ENCODE data around the gene SCN3B. TPM values are rescaled to one million over a fixed set of nuclear protein-coding genes. Genes with fewer than 3 reads are reported as not detected.

SCN3B gene
- polyA plus RNA-seq, 1 donor (not counting 4 experiments of a cell fraction or from before 2014, with no cell fraction given): 0.08 TPM

GRCh38 chr11:123671534-123671933 is 17.1 kb upstream of the SCN3B start:
- DNase-seq (ENCODE audit: low read depth, low spot score): no peak
- Histone ChIP-seq H3K9me3 (ENCODE audit: control insufficient read depth, low read depth, low read length) (no peaks in the 10 kb centered on the region), H3K4me2 (ENCODE audit: control insufficient read depth, extremely low read depth, insufficient read depth, low read depth, low read length) (no peak overlapping the region), H3K4me3 (ENCODE audit: control insufficient read depth in 2 of 3, extremely low read depth in 1 of 3, insufficient read depth in 2 of 3, low read depth in 1 of 3, low read length in 3 of 3) (no peak overlapping the region), H2AFZ (ENCODE audit: control insufficient read depth, low read length) (no peak overlapping the region), H3K79me2 (ENCODE audit: control insufficient read depth, insufficient read depth, low read length) (no peaks in the 10 kb centered on the region), H3K9me1 (ENCODE audit: control insufficient read depth, extremely low read depth, insufficient read depth, low read length) (no peaks in the 10 kb centered on the region), H3K27ac (ENCODE audit: control insufficient read depth, insufficient read depth, low read length) (no peak overlapping the region), H3K27me3 (ENCODE audit: control insufficient read depth, extremely low read depth, insufficient read depth, low read length) (peaks cover 3% of the 10 kb centered on the region), H3K4me1 (ENCODE audit: control insufficient read depth, extremely low read depth, insufficient read depth, low read length) (no peaks in the 10 kb centered on the region), H3K9ac (ENCODE audit: control insufficient read depth, extremely low read depth, insufficient read depth, low read length) (no peak overlapping the region), H3K36me3 (ENCODE audit: control insufficient read depth in 2 of 2, extremely low read depth in 1 of 2, insufficient read depth in 2 of 2, low read length in 2 of 2) (no peaks in the 10 kb centered on the region), H4K20me1 (ENCODE audit: control insufficient read depth, extremely low read depth, insufficient read depth, low read length) (no peaks in the 10 kb centered on the region)
- dilution Hi-C loops (cut with MboI; ENCODE audit: extremely low pct_ligation_motif_present, low sequenced_read_pairs): no loop called here
- no peak for FAIRE-seq
- TF ChIP-seq, protein P1, sequence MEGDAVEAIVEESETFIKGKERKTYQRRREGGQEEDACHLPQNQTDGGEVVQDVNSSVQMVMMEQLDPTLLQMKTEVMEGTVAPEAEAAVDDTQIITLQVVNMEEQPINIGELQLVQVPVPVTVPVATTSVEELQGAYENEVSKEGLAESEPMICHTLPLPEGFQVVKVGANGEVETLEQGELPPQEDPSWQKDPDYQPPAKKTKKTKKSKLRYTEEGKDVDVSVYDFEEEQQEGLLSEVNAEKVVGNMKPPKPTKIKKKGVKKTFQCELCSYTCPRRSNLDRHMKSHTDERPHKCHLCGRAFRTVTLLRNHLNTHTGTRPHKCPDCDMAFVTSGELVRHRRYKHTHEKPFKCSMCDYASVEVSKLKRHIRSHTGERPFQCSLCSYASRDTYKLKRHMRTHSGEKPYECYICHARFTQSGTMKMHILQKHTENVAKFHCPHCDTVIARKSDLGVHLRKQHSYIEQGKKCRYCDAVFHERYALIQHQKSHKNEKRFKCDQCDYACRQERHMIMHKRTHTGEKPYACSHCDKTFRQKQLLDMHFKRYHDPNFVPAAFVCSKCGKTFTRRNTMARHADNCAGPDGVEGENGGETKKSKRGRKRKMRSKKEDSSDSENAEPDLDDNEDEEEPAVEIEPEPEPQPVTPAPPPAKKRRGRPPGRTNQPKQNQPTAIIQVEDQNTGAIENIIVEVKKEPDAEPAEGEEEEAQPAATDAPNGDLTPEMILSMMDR (optimal IDR thresholded peaks at IDR 0.05 in 1 of 3, IDR thresholded peaks at IDR 0.05 in 1 of 3, conservative IDR thresholded peaks at IDR 0.05 in 1 of 3; ENCODE audit: extremely low read depth in 1 of 3, insufficient read depth in 2 of 3, low read length in 3 of 3): no peak
- no peak for TF ChIP-seq EZH2 (IDR thresholded peaks at IDR 0.05; ENCODE audit: low read length)

DNA sequence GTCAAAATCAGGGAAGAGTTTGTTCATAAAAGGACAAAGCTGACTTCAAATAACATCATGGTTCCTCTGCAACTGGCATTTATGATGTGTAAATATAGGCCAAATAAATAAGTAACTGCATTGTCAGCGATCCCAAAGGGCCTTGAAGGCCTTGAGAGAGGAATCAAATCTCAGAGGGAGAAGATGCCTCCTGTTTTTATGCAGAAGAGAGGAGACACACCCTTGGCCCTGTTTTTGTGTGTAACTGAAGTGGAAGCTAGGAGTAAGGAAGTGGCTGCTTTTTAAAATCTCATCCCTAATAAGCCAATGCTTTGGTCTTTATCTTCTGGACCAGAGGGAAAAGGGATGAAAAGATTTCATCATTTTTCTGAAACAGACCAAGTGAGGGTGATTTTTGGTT is 15.7 kb upstream of the SCN3B start:
- H3K9ac ChIP-seq (ENCODE audit: control insufficient read depth, extremely low read depth, insufficient read depth, low read length): no peak overlapping the region
- no peaks in the 10 kb centered on the region for H3K9me3 ChIP-seq (ENCODE audit: control insufficient read depth, low read depth, low read length)
- no peaks in the 10 kb centered on the region for H3K27me3 ChIP-seq (ENCODE audit: control insufficient read depth, extremely low read depth, insufficient read depth, low read length)
- TF ChIP-seq, protein P1 (optimal IDR thresholded peaks at IDR 0.05 in 1 of 3, IDR thresholded peaks at IDR 0.05 in 1 of 3, conservative IDR thresholded peaks at IDR 0.05 in 1 of 3; ENCODE audit: extremely low read depth in 1 of 3, insufficient read depth in 2 of 3, low read length in 3 of 3): no peak
- TF ChIP-seq EZH2 (IDR thresholded peaks at IDR 0.05; ENCODE audit: low read length): no peak
- H2AFZ ChIP-seq (ENCODE audit: control insufficient read depth, low read length): no peak overlapping the region
- H3K27ac ChIP-seq (ENCODE audit: control insufficient read depth, insufficient read depth, low read length): no peak overlapping the region
- no peaks in the 10 kb centered on the region for H4K20me1 ChIP-seq (ENCODE audit: control insufficient read depth, extremely low read depth, insufficient read depth, low read length)
- H3K9me1 ChIP-seq (ENCODE audit: control insufficient read depth, extremely low read depth, insufficient read depth, low read length): no peaks in the 10 kb centered on the region
- FAIRE-seq (no peak), DNase-seq (ENCODE audit: low read depth, low spot score) (no peak)
- H3K79me2 ChIP-seq (ENCODE audit: control insufficient read depth, insufficient read depth, low read length): no peaks in the 10 kb centered on the region
- no peaks in the 10 kb centered on the region for H3K4me1 ChIP-seq (ENCODE audit: control insufficient read depth, extremely low read depth, insufficient read depth, low read length)
- no peak overlapping the region for H3K4me3 ChIP-seq (ENCODE audit: control insufficient read depth in 2 of 3, extremely low read depth in 1 of 3, insufficient read depth in 2 of 3, low read depth in 1 of 3, low read length in 3 of 3)
- dilution Hi-C loops (cut with MboI; ENCODE audit: extremely low pct_ligation_motif_present, low sequenced_read_pairs): no loop called here
- no peaks in the 10 kb centered on the region for H3K36me3 ChIP-seq (ENCODE audit: control insufficient read depth in 2 of 2, extremely low read depth in 1 of 2, insufficient read depth in 2 of 2, low read length in 2 of 2)
- no peak overlapping the region for H3K4me2 ChIP-seq (ENCODE audit: control insufficient read depth, extremely low read depth, insufficient read depth, low read depth, low read length)
